ENCODE data around the gene EGFL8. TPM values are rescaled to one million over a fixed set of nuclear protein-coding genes. Genes with fewer than 3 reads are reported as not detected.

The EGFL8 gene
- total and polyA plus RNA-seq, 7 donors: 2.3 to 24.4 (median 13.8) TPM

DNA sequence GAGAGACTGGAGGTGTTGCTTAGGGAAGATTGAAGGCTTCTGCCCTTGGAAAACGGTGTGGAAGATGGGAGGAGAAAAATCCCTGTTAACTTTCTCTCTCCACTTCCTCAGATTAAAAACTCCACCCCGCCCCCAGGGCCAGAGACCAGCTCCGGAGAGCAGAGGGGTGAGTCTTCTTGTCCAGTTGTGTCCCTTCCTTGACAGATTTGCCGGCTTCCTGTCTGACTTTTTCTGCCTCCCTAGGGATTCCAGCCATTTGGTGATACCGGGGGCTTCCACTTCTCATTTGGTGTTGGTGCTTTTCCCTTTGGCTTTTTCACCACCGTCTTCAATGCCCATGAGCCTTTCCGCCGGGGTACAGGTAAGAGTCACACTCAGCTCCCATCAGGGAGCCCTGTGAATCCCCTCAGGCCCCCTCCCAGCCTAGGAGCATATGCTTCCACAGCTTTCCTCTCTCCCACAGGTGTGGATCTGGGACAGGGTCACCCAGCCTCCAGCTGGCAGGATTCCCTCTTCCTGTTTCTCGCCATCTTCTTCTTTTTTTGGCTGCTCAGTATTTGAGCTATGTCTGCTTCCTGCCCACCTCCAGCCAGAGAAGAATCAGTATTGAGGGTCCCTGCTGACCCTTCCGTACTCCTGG is 15.5 kb downstream of the EGFL8 start:
- Histone ChIP-seq H3K4me1 (peaks cover 0 to 62% (median 42%) of the 10 kb centered on the region in 4 donors), H3K27me3 (no peaks in the 10 kb centered on the region), H3K36me3 (peaks cover 8 to 43% (median 13%) of the 10 kb centered on the region in 4 donors), H3K9me3 (no peaks in the 10 kb centered on the region), H3K4me3 (no peak overlapping the region), H3K27ac (peak overlapping the region; percentile 88 to 96 (median 94))
- 82 to 84% methylated on average over 10 of the region's 10 CpGs for WGBS, 2 donors
- intact Hi-C loops (cut with DNase I): loop anchor here (5.0 to 10.0 kb wide), 2 partner anchors 355 to 513 kb away; partner anchors contain the start of genes CSNK2B, HSPA1B and LY6G5B
- DNase-seq: no peak
- TF ChIP-seq POLR2A (IDR thresholded peaks at IDR 0.05) (no peak), CTCF (IDR thresholded peaks at IDR 0.05) (no peak), EP300 (IDR thresholded peaks at IDR 0.05) (no peak), POLR2AphosphoS5 (IDR thresholded peaks at IDR 0.05) (no peak)

DNA sequence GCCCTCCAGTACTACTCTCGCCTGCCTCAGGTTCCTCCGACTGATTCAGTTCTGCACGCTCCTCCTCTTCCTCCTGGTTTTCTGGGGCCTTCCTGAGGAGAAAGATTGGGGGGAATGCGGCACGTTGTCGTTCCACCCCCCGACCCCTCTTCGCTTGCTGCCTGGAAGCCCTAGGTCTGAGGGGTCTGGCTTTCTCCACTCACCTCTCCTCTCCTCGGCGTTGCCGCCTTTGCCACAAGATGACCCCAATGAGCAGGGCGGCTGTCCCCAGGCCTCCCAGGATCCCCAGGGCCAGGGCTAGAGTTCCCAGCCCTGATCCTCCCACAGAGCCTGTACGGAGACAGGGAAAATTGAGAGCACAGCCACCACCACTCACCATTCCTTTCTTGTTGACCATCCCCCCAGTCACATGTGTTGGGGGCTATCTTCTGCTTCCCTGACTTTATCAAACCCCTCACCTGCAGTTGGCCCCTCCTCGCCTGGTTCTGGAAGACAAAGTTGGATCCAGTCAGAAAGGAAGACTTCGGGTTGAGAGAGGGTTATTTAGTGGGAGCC is 16.8 kb downstream of the EGFL8 start:
- intact Hi-C loops (cut with DNase I): no loop called here
- no peak for TF ChIP-seq POLR2AphosphoS5 (IDR thresholded peaks at IDR 0.05)
- no peak for TF ChIP-seq EP300 (IDR thresholded peaks at IDR 0.05)
- no peak for TF ChIP-seq CTCF (IDR thresholded peaks at IDR 0.05)
- no peak for TF ChIP-seq POLR2A (IDR thresholded peaks at IDR 0.05)
- H3K27me3 ChIP-seq: no peaks in the 10 kb centered on the region
- peaks cover 0 to 62% (median 39%) of the 10 kb centered on the region in 4 donors for H3K4me1 ChIP-seq
- no peak overlapping the region for H3K4me3 ChIP-seq
- peaks cover 8 to 47% (median 13%) of the 10 kb centered on the region in 4 donors for H3K36me3 ChIP-seq
- WGBS, 2 donors: 92 to 93% methylated on average over 15 of the region's 15 CpGs
- peak overlapping the region in 3 of 4 donors; percentile 2 to 99 (median 13) for H3K27ac ChIP-seq
- no peaks in the 10 kb centered on the region for H3K9me3 ChIP-seq
- DNase-seq: no peak

GRCh38 chr6:32181915-32182529 is 17.6 kb downstream of the EGFL8 start:
- TF ChIP-seq POLR2A (IDR thresholded peaks at IDR 0.05) (no peak), CTCF (IDR thresholded peaks at IDR 0.05) (no peak), EP300 (IDR thresholded peaks at IDR 0.05) (no peak), POLR2AphosphoS5 (IDR thresholded peaks at IDR 0.05) (no peak)
- Histone ChIP-seq H3K36me3 (peaks cover 13 to 55% (median 18%) of the 10 kb centered on the region in 4 donors), H3K27me3 (no peaks in the 10 kb centered on the region), H3K9me3 (no peaks in the 10 kb centered on the region), H3K4me1 (peaks cover 0 to 62% (median 39%) of the 10 kb centered on the region in 4 donors), H3K27ac (peak overlapping the region; percentile 19 to 99 (median 88)), H3K4me3 (no peak overlapping the region)
- DNase-seq: no peak
- 61 to 89% methylated on average over 10 of the region's 10 CpGs for WGBS, 2 donors
- intact Hi-C loops (cut with DNase I): no loop called here

- Histone ChIP-seq H3K4me3 (no peak overlapping the region), H3K9me3 (no peaks in the 10 kb centered on the region), H3K27me3 (no peaks in the 10 kb centered on the region), H3K36me3 (peaks cover 13 to 60% (median 21%) of the 10 kb centered on the region in 4 donors), H3K27ac (peak overlapping the region; percentile 19 to 99 (median 88)), H3K4me1 (peaks cover 0 to 67% (median 41%) of the 10 kb centered on the region in 4 donors)
- TF ChIP-seq POLR2AphosphoS5 (IDR thresholded peaks at IDR 0.05) (no peak), POLR2A (IDR thresholded peaks at IDR 0.05) (no peak), EP300 (IDR thresholded peaks at IDR 0.05) (no peak), CTCF (IDR thresholded peaks at IDR 0.05) (no peak)
- no peak for DNase-seq
- 90 to 92% methylated on average over 10 of the region's 10 CpGs for WGBS, 2 donors
- intact Hi-C loops (cut with DNase I): no loop called here
Observed at GRCh38 chr6:32182555-32182981, 18.2 kb downstream of the EGFL8 start.
